ENCODE data around the gene ADH1B. TPM values are rescaled to one million over a fixed set of nuclear protein-coding genes. Genes with fewer than 3 reads are reported as not detected.

ADH1B gene
- total and polyA plus RNA-seq, 4 donors, result 38.3 to 1,460 (median 911) TPM

- peaks cover 0 to 17% (median 4%) of the 10 kb centered on the region in 4 donors for H3K4me1 ChIP-seq (ENCODE audit: control insufficient read depth in 4 of 4, insufficient read depth in 4 of 4, low read length in 3 of 4)
- no peak overlapping the region for H3K27ac ChIP-seq (ENCODE audit: low read depth in 1 of 2, low read length in 2 of 2)
- DNase-seq (ENCODE audit: low spot score), result no peak
- no peak overlapping the region for H3K9ac ChIP-seq (ENCODE audit: low read depth in 1 of 2, low read length in 2 of 2)
- H3K36me3 ChIP-seq (ENCODE audit: control insufficient read depth in 4 of 4, insufficient read depth in 3 of 4, low read depth in 1 of 4, low read length in 3 of 4), result peaks cover 3 to 42% (median 21%) of the 10 kb centered on the region in 4 donors
- H3K27me3 ChIP-seq (ENCODE audit: control insufficient read depth in 4 of 4, insufficient read depth in 4 of 4, low read length in 3 of 4), result no peaks in the 10 kb centered on the region
- TF ChIP-seq GABPA (IDR thresholded peaks at IDR 0.05 in 1 of 2, conservative IDR thresholded peaks at IDR 0.05 in 1 of 2) (no peak), TAF1 (conservative IDR thresholded peaks at IDR 0.05) (no peak), REST (IDR thresholded peaks at IDR 0.05) (no peak), EGR1 (IDR thresholded peaks at IDR 0.05; ENCODE audit: low read depth in 2 of 2) (no peak), SP1 (IDR thresholded peaks at IDR 0.05) (no peak), YY1 (IDR thresholded peaks at IDR 0.05) (no peak), HNF4G (IDR thresholded peaks at IDR 0.05) (no peak), NR2F2 (IDR thresholded peaks at IDR 0.05) (no peak), RAD21 (IDR thresholded peaks at IDR 0.05) (no peak), RXRA (IDR thresholded peaks at IDR 0.05) (no peak)
- TF ChIP-seq, protein P1, sequence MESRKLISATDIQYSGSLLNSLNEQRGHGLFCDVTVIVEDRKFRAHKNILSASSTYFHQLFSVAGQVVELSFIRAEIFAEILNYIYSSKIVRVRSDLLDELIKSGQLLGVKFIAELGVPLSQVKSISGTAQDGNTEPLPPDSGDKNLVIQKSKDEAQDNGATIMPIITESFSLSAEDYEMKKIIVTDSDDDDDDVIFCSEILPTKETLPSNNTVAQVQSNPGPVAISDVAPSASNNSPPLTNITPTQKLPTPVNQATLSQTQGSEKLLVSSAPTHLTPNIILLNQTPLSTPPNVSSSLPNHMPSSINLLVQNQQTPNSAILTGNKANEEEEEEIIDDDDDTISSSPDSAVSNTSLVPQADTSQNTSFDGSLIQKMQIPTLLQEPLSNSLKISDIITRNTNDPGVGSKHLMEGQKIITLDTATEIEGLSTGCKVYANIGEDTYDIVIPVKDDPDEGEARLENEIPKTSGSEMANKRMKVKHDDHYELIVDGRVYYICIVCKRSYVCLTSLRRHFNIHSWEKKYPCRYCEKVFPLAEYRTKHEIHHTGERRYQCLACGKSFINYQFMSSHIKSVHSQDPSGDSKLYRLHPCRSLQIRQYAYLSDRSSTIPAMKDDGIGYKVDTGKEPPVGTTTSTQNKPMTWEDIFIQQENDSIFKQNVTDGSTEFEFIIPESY (IDR thresholded peaks at IDR 0.05), result no peak
- TF ChIP-seq, protein P2, sequence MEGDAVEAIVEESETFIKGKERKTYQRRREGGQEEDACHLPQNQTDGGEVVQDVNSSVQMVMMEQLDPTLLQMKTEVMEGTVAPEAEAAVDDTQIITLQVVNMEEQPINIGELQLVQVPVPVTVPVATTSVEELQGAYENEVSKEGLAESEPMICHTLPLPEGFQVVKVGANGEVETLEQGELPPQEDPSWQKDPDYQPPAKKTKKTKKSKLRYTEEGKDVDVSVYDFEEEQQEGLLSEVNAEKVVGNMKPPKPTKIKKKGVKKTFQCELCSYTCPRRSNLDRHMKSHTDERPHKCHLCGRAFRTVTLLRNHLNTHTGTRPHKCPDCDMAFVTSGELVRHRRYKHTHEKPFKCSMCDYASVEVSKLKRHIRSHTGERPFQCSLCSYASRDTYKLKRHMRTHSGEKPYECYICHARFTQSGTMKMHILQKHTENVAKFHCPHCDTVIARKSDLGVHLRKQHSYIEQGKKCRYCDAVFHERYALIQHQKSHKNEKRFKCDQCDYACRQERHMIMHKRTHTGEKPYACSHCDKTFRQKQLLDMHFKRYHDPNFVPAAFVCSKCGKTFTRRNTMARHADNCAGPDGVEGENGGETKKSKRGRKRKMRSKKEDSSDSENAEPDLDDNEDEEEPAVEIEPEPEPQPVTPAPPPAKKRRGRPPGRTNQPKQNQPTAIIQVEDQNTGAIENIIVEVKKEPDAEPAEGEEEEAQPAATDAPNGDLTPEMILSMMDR (IDR thresholded peaks at IDR 0.05; ENCODE audit: low read depth, low read length, missing input control), result no peak
- no peaks in the 10 kb centered on the region for H3K9me3 ChIP-seq (ENCODE audit: control insufficient read depth in 4 of 4, low read length in 3 of 4)
- no peak overlapping the region for H3K4me3 ChIP-seq (ENCODE audit: low read depth in 1 of 3, low read length in 3 of 3)
These were observed 35.8 kb downstream of the ADH1B start for GRCh38 chr4:99285387-99285786.

DNA sequence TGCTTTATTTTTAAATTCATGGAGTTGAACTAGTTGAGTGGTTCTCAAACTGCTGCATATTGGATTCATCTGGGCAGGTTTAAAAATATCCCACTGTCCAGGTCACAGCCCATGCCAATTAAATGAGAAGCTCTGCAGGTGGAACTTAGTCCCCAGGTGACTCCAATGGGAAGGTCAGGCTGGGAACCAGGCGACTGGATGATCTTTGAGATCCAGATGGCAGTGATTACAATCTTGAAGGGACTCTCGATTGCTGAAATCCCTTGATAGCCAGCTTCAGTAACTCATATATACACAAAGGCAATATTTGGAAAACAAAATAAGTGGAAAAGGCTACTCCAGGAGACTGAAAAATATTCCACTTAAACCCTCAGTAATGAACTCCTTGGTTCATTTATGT is 38.5 kb downstream of the ADH1B start:
- H3K4me3 ChIP-seq (ENCODE audit: low read depth in 1 of 3, low read length in 3 of 3), result no peak overlapping the region
- H3K36me3 ChIP-seq (ENCODE audit: control insufficient read depth in 4 of 4, insufficient read depth in 3 of 4, low read depth in 1 of 4, low read length in 3 of 4), result peaks cover 3 to 60% (median 36%) of the 10 kb centered on the region in 4 donors
- DNase-seq (ENCODE audit: low spot score), result no peak
- H3K9ac ChIP-seq (ENCODE audit: low read depth in 1 of 2, low read length in 2 of 2), result no peak overlapping the region
- no peaks in the 10 kb centered on the region for H3K27me3 ChIP-seq (ENCODE audit: control insufficient read depth in 4 of 4, insufficient read depth in 4 of 4, low read length in 3 of 4)
- H3K27ac ChIP-seq (ENCODE audit: low read depth in 1 of 2, low read length in 2 of 2), result no peak overlapping the region
- H3K4me1 ChIP-seq (ENCODE audit: control insufficient read depth in 4 of 4, insufficient read depth in 4 of 4, low read length in 3 of 4), result peaks cover 0 to 12% (median under 1%) of the 10 kb centered on the region in 4 donors
- no peak for TF ChIP-seq YY1 (IDR thresholded peaks at IDR 0.05)
- TF ChIP-seq, protein P3, sequence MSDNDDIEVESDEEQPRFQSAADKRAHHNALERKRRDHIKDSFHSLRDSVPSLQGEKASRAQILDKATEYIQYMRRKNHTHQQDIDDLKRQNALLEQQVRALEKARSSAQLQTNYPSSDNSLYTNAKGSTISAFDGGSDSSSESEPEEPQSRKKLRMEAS (IDR thresholded peaks at IDR 0.05), result no peak
- TF ChIP-seq, protein P1 (IDR thresholded peaks at IDR 0.05), result no peak
- TF ChIP-seq REST (IDR thresholded peaks at IDR 0.05), result no peak
- WGBS, result 43% methylated on average over 2 of the region's 2 CpGs
- no peaks in the 10 kb centered on the region for H3K9me3 ChIP-seq (ENCODE audit: control insufficient read depth in 4 of 4, low read length in 3 of 4)
